ENCODE data around the gene CAMSAP2. TPM values are rescaled to one million over a fixed set of nuclear protein-coding genes. Genes with fewer than 3 reads are reported as not detected.
A peak's percentile ranks its signal among the peaks of the same experiment; 100 is the strongest.

CAMSAP2 gene
- polyA plus RNA-seq, 1 donor (not counting 4 experiments of a cell fraction or from before 2014, with no cell fraction given) = 47.8 TPM

DNA sequence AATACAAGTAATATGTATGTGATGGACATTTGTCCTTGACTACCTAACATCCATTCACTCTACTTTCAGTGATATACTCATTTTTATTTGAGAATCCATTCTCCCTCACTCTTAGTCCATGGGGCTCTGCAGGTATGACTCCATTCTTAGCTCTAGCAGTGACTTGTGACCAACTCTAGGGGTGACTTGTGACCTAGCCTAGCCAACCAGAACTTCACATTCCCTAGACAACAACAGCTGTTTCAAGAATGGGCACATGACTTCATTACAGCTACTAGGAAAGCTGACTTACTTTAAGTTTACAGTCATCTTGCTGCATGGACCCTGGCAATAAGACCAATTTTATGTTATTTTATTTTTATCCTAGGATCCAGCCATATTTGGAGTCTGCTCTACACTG is 45.4 kb upstream of the CAMSAP2 start:
- Histone ChIP-seq H4K20me1 (ENCODE audit: control insufficient read depth, extremely low read depth, insufficient read depth, low read length) (no peaks in the 10 kb centered on the region), H3K9me3 (ENCODE audit: control insufficient read depth, low read depth, low read length) (no peaks in the 10 kb centered on the region), H3K9ac (ENCODE audit: control insufficient read depth, extremely low read depth, insufficient read depth, low read length) (no peak overlapping the region), H3K27ac (ENCODE audit: control insufficient read depth, insufficient read depth, low read length) (no peak overlapping the region), H3K4me3 (ENCODE audit: control insufficient read depth in 2 of 3, extremely low read depth in 1 of 3, insufficient read depth in 2 of 3, low read depth in 1 of 3, low read length in 3 of 3) (no peak overlapping the region), H3K36me3 (ENCODE audit: control insufficient read depth in 2 of 2, extremely low read depth in 1 of 2, insufficient read depth in 2 of 2, low read length in 2 of 2) (no peaks in the 10 kb centered on the region), H3K4me1 (ENCODE audit: control insufficient read depth, extremely low read depth, insufficient read depth, low read length) (no peaks in the 10 kb centered on the region), H3K27me3 (ENCODE audit: control insufficient read depth, extremely low read depth, insufficient read depth, low read length) (no peaks in the 10 kb centered on the region), H3K79me2 (ENCODE audit: control insufficient read depth, insufficient read depth, low read length) (no peaks in the 10 kb centered on the region), H3K4me2 (ENCODE audit: control insufficient read depth, extremely low read depth, insufficient read depth, low read depth, low read length) (no peak overlapping the region), H3K9me1 (ENCODE audit: control insufficient read depth, extremely low read depth, insufficient read depth, low read length) (no peaks in the 10 kb centered on the region), H2AFZ (ENCODE audit: control insufficient read depth, low read length) (no peak overlapping the region)
- peak; percentile 76 for FAIRE-seq
- DNase-seq (ENCODE audit: low read depth, low spot score) = no peak
- dilution Hi-C loops (cut with MboI; ENCODE audit: extremely low pct_ligation_motif_present, low sequenced_read_pairs) = no loop called here
- TF ChIP-seq EZH2 (IDR thresholded peaks at IDR 0.05; ENCODE audit: low read length) = no peak
- TF ChIP-seq, protein P1, sequence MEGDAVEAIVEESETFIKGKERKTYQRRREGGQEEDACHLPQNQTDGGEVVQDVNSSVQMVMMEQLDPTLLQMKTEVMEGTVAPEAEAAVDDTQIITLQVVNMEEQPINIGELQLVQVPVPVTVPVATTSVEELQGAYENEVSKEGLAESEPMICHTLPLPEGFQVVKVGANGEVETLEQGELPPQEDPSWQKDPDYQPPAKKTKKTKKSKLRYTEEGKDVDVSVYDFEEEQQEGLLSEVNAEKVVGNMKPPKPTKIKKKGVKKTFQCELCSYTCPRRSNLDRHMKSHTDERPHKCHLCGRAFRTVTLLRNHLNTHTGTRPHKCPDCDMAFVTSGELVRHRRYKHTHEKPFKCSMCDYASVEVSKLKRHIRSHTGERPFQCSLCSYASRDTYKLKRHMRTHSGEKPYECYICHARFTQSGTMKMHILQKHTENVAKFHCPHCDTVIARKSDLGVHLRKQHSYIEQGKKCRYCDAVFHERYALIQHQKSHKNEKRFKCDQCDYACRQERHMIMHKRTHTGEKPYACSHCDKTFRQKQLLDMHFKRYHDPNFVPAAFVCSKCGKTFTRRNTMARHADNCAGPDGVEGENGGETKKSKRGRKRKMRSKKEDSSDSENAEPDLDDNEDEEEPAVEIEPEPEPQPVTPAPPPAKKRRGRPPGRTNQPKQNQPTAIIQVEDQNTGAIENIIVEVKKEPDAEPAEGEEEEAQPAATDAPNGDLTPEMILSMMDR (optimal IDR thresholded peaks at IDR 0.05 in 1 of 3, IDR thresholded peaks at IDR 0.05 in 1 of 3, conservative IDR thresholded peaks at IDR 0.05 in 1 of 3; ENCODE audit: extremely low read depth in 1 of 3, insufficient read depth in 2 of 3, low read length in 3 of 3) = no peak

DNA sequence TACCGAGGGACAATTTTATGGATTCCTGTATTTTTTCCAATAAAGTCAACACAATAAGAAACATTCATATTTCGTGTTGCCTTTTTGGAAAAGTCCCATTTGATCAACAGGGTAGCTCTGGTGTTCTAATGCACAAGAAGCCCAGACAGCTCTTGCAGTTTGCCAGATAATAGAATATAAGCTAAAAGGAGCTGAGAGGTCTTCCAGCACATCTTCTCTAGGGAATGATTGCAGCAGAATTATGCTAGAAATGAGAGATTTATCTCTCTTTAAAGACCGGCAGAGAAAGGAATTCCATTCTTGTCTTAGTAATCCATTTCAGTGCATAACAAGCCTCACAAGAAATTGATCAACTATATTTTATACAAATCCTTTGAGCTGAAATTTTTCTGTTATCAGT is 44.0 kb upstream of the CAMSAP2 start:
- H4K20me1 ChIP-seq (ENCODE audit: control insufficient read depth, extremely low read depth, insufficient read depth, low read length) = no peaks in the 10 kb centered on the region
- no peaks in the 10 kb centered on the region for H3K79me2 ChIP-seq (ENCODE audit: control insufficient read depth, insufficient read depth, low read length)
- no peaks in the 10 kb centered on the region for H3K36me3 ChIP-seq (ENCODE audit: control insufficient read depth in 2 of 2, extremely low read depth in 1 of 2, insufficient read depth in 2 of 2, low read length in 2 of 2)
- peak; percentile 74 for FAIRE-seq
- no peak for DNase-seq (ENCODE audit: low read depth, low spot score)
- H3K4me2 ChIP-seq (ENCODE audit: control insufficient read depth, extremely low read depth, insufficient read depth, low read depth, low read length) = no peak overlapping the region
- H3K4me1 ChIP-seq (ENCODE audit: control insufficient read depth, extremely low read depth, insufficient read depth, low read length) = no peaks in the 10 kb centered on the region
- no peaks in the 10 kb centered on the region for H3K9me3 ChIP-seq (ENCODE audit: control insufficient read depth, low read depth, low read length)
- no peak overlapping the region for H3K27ac ChIP-seq (ENCODE audit: control insufficient read depth, insufficient read depth, low read length)
- TF ChIP-seq, protein P1 (optimal IDR thresholded peaks at IDR 0.05 in 1 of 3, IDR thresholded peaks at IDR 0.05 in 1 of 3, conservative IDR thresholded peaks at IDR 0.05 in 1 of 3; ENCODE audit: extremely low read depth in 1 of 3, insufficient read depth in 2 of 3, low read length in 3 of 3) = no peak
- TF ChIP-seq EZH2 (IDR thresholded peaks at IDR 0.05; ENCODE audit: low read length) = no peak
- dilution Hi-C loops (cut with MboI; ENCODE audit: extremely low pct_ligation_motif_present, low sequenced_read_pairs) = no loop called here
- no peaks in the 10 kb centered on the region for H3K9me1 ChIP-seq (ENCODE audit: control insufficient read depth, extremely low read depth, insufficient read depth, low read length)
- H3K27me3 ChIP-seq (ENCODE audit: control insufficient read depth, extremely low read depth, insufficient read depth, low read length) = no peaks in the 10 kb centered on the region
- H2AFZ ChIP-seq (ENCODE audit: control insufficient read depth, low read length) = no peak overlapping the region
- H3K4me3 ChIP-seq (ENCODE audit: control insufficient read depth in 2 of 3, extremely low read depth in 1 of 3, insufficient read depth in 2 of 3, low read depth in 1 of 3, low read length in 3 of 3) = no peak overlapping the region
- H3K9ac ChIP-seq (ENCODE audit: control insufficient read depth, extremely low read depth, insufficient read depth, low read length) = no peak overlapping the region

Measured in keratinocyte (primary cell).